Spleen (tissue), 11 donors: ENCODE measurements around the gene ZNF333. TPM values are rescaled to one million over a fixed set of nuclear protein-coding genes. Genes with fewer than 3 reads are reported as not detected.

Experiments used
- DNase-seq: peaks from one replicate; pipeline ENCODE4 v3.0.0-alpha.2; 2020
- H3K27ac ChIP-seq, 8 donors: fragments of 200-600 bp; sonication (generic) in 7 of 8; 1 replicate in 4 of 8; 2 replicates in 4 of 8; pipeline versions ENCODE4 v1.5.0 to v1.8.0; 2016 to 2021; ENCODE audit warnings: inconsistent platforms in 4 of 8, mild to moderate bottlenecking in 4 of 8, moderate library complexity in 1 of 8
- H3K27me3 ChIP-seq, 7 donors: fragments of 200-600 bp; sonication (generic) in 6 of 7; replicated peaks in 1 of 7; 1 replicate in 4 of 7; 2 replicates in 3 of 7; pipeline versions ENCODE4 v1.5.0 to v1.8.0; 2016 to 2021; ENCODE audit warnings: inconsistent platforms in 3 of 7, mild to moderate bottlenecking in 1 of 7
- H3K36me3 ChIP-seq, 6 donors: fragments of 200-600 bp; sonication (generic) in 5 of 6; 1 replicate in 4 of 6; 2 replicates in 2 of 6; pipeline versions ENCODE4 v1.5.0 to v1.8.0; 2016 to 2021; ENCODE audit warnings: inconsistent platforms in 2 of 6
- H3K4me1 ChIP-seq, 6 donors: fragments of 200-600 bp; sonication (generic) in 5 of 6; 1 replicate in 3 of 6; 2 replicates in 3 of 6; pipeline versions ENCODE4 v1.5.0 to v1.8.0; 2016 to 2021; ENCODE audit warnings: inconsistent platforms in 3 of 6
- H3K4me3 ChIP-seq, 8 donors: fragments of 200-600 bp; sonication (generic) in 7 of 8; 1 replicate in 4 of 8; 2 replicates in 4 of 8; pipeline versions ENCODE4 v1.5.0 to v1.8.0; 2016 to 2021; ENCODE audit warnings: inconsistent platforms in 4 of 8, mild to moderate bottlenecking in 4 of 8, moderate library complexity in 2 of 8
- H3K9me3 ChIP-seq, 8 donors: fragments of 200-600 bp; sonication (generic) in 7 of 8; 1 replicate in 4 of 8; 2 replicates in 4 of 8; pipeline versions ENCODE4 v1.5.0 to v1.8.0; 2016 to 2021; ENCODE audit warnings: inconsistent platforms in 4 of 8
- CTCF ChIP-seq, 11 experiments: fragments of 200-600 bp in 7 of 11; fragments of 450-650 bp in 4 of 11; sonication (generic) in 4 of 11; IDR thresholded peaks in 8 of 11; conservative IDR thresholded peaks in 3 of 11; 1 replicate in 7 of 11; 2 replicates in 4 of 11; pipeline versions ENCODE4 v1.4.0 to v1.8.0; 2016 to 2021; ENCODE audit warnings: antibody characterized with exemption in 11 of 11, inconsistent platforms in 4 of 11, mild to moderate bottlenecking in 1 of 11
- POLR2A ChIP-seq, 3 donors: fragments of 450-650 bp; IDR thresholded peaks; one replicate each; pipeline ENCODE4 v1.5.1; 2017; ENCODE audit warnings: antibody characterized with exemption in 3 of 3, mild to moderate bottlenecking in 1 of 3
- POLR2AphosphoS5 ChIP-seq, 3 donors: sonication (generic); formaldehyde crosslinking; IDR thresholded peaks; one replicate each; pipeline ENCODE4 v1.5.1; 2017; ENCODE audit warnings: antibody characterized with exemption in 3 of 3
- WGBS, 5 donors: extraction: QIAGEN DNeasy Blood & Tissue Kit in 3 of 5; methylation state at CpG; one replicate each; pipeline versions ENCODE4 v1.1.5 to v1.1.7; 2013 to 2018; 5-methylcytosine and 5-hydroxymethylcytosine counted together
- intact Hi-C: fragments of 100-400 bp; cut with DNase I; formaldehyde crosslinking; loops from one replicate; pipeline ENCODE4 v1.15.0; 2023; ENCODE audit warnings: low total_unique reads
- polyA plus RNA-seq, 3 donors: library from polyadenylated mRNA; stranded (reverse); fragments of 200-250 nt; gene quantifications; one replicate each; pipeline ENCODE4 v1.2.1, GENCODE V29; 2013
- total RNA-seq, 7 donors: library from RNA; depleted of rRNA in 3 of 7; stranded (reverse); fragments of >200 nt in 3 of 7; fragmentation: NEBNext Ultra II Directional in 4 of 7; extraction: Animal tissue kit (Norgen Biotek cat#: 25700) in 4 of 7; gene quantifications; one replicate each; pipeline versions ENCODE4 v1.1.0 to v1.2.1, GENCODE V29; 2016 to 2021
- donor health status: healthy with polysubstance abuse.
- donor health status: DM: no; HTN: no; CAD: no; lungs with moderate emphysema.
- donor health status: DM: no; HTN: no; CAD: no.
- donor health status: Bipolar disorder and iron deficiency.
- donor health status: healthy.
- donor health status: DM: no; HTN: no; CAD: no.
- donor health status: DM: yes; HTN: yes; CAD: no.

Gene ZNF333
- total and polyA plus RNA-seq, 10 donors, result 7.7 to 43.5 (median 30.8) TPM

GRCh38 chr19:14746886-14747285, 57.0 kb downstream of the ZNF333 start:
- TF ChIP-seq POLR2AphosphoS5 (IDR thresholded peaks at IDR 0.05), result no peak
- TF ChIP-seq CTCF (IDR thresholded peaks at IDR 0.05 in 8 of 11, conservative IDR thresholded peaks at IDR 0.05 in 3 of 11), result no peak
- TF ChIP-seq POLR2A (IDR thresholded peaks at IDR 0.05), result no peak
- no peak for DNase-seq
- H3K4me3 ChIP-seq, result no peak overlapping the region
- no peaks in the 10 kb centered on the region for H3K9me3 ChIP-seq
- peaks cover 0 to 88% (median 7%) of the 10 kb centered on the region in 6 donors for H3K36me3 ChIP-seq
- 63 to 74% (median 65%) methylated on average over 4 of the region's 4 CpGs for WGBS, 5 donors
- no peaks in the 10 kb centered on the region for H3K4me1 ChIP-seq
- no peaks in the 10 kb centered on the region for H3K27me3 ChIP-seq
- H3K27ac ChIP-seq, result no peak overlapping the region
- intact Hi-C loops, result no loop called here

- Histone ChIP-seq H3K27me3 (no peaks in the 10 kb centered on the region), H3K36me3 (peaks cover 0 to 88% (median 2%) of the 10 kb centered on the region in 6 donors), H3K27ac (no peak overlapping the region), H3K9me3 (no peaks in the 10 kb centered on the region), H3K4me3 (no peak overlapping the region), H3K4me1 (no peaks in the 10 kb centered on the region)
- intact Hi-C loops, result no loop called here
- DNase-seq, result no peak
- TF ChIP-seq CTCF (IDR thresholded peaks at IDR 0.05 in 8 of 11, conservative IDR thresholded peaks at IDR 0.05 in 3 of 11) (no peak), POLR2AphosphoS5 (IDR thresholded peaks at IDR 0.05) (no peak), POLR2A (IDR thresholded peaks at IDR 0.05) (no peak)
- 56 to 76% (median 65%) methylated on average over 6 of the region's 6 CpGs for WGBS, 5 donors
Observed at GRCh38 chr19:14748601-14749000, 58.8 kb downstream of the ZNF333 start.

- DNase-seq, result peak; percentile 23
- intact Hi-C loops, result no loop called here
Observed at GRCh38 chr19:14758816-14759215, 69.0 kb downstream of the ZNF333 start.

GRCh38 chr19:14761607-14762006, 71.8 kb downstream of the ZNF333 start:
- H3K27ac ChIP-seq, result no peak overlapping the region
- TF ChIP-seq POLR2A (IDR thresholded peaks at IDR 0.05), result no peak
- no peaks in the 10 kb centered on the region for H3K4me1 ChIP-seq
- 63 to 82% (median 81%) methylated on average over 5 of the region's 5 CpGs for WGBS, 5 donors
- H3K9me3 ChIP-seq, result no peaks in the 10 kb centered on the region
- H3K36me3 ChIP-seq, result peaks cover 0 to 95% (median 4%) of the 10 kb centered on the region in 6 donors
- intact Hi-C loops, result no loop called here
- DNase-seq, result peak; percentile 2
- H3K27me3 ChIP-seq, result peaks cover 0 to 15% (median 0%) of the 10 kb centered on the region in 7 donors
- no peak overlapping the region for H3K4me3 ChIP-seq

More at GRCh38 chr19:14758816-14759215, 69.0 kb downstream of the ZNF333 start:
- H3K4me1 ChIP-seq, result no peaks in the 10 kb centered on the region
- H3K9me3 ChIP-seq, result no peaks in the 10 kb centered on the region
- 52 to 78% (median 71%) methylated on average over 14 to 16 of the region's 16 CpGs for WGBS, 5 donors
- H3K4me3 ChIP-seq, result no peak overlapping the region
- peaks cover 0 to 5% (median 0%) of the 10 kb centered on the region in 7 donors for H3K27me3 ChIP-seq
- no peak overlapping the region for H3K27ac ChIP-seq
- peaks cover 0 to 95% (median 5%) of the 10 kb centered on the region in 6 donors for H3K36me3 ChIP-seq
- no peak for TF ChIP-seq CTCF (IDR thresholded peaks at IDR 0.05 in 8 of 11, conservative IDR thresholded peaks at IDR 0.05 in 3 of 11)
- no peak for TF ChIP-seq POLR2A (IDR thresholded peaks at IDR 0.05)
- no peak for TF ChIP-seq POLR2AphosphoS5 (IDR thresholded peaks at IDR 0.05)

- peaks cover 0 to 95% (median 4%) of the 10 kb centered on the region in 6 donors for H3K36me3 ChIP-seq
- H3K4me3 ChIP-seq, result no peak overlapping the region
- no peaks in the 10 kb centered on the region for H3K9me3 ChIP-seq
- DNase-seq, result no peak
- 83 to 94% (median 91%) methylated on average over 2 of the region's 2 CpGs for WGBS, 5 donors
- no peaks in the 10 kb centered on the region for H3K4me1 ChIP-seq
- intact Hi-C loops, result no loop called here
- peaks cover 0 to 15% (median 0%) of the 10 kb centered on the region in 7 donors for H3K27me3 ChIP-seq
- H3K27ac ChIP-seq, result no peak overlapping the region
- TF ChIP-seq CTCF (IDR thresholded peaks at IDR 0.05 in 8 of 11, conservative IDR thresholded peaks at IDR 0.05 in 3 of 11) (no peak), POLR2AphosphoS5 (IDR thresholded peaks at IDR 0.05) (no peak), POLR2A (IDR thresholded peaks at IDR 0.05) (no peak)
Observed at GRCh38 chr19:14762111-14762510, 72.3 kb downstream of the ZNF333 start.
